H1 (cell line): ENCODE results near the gene LOXHD1. TPM values are rescaled to one million over a fixed set of nuclear protein-coding genes. Genes with fewer than 3 reads are reported as not detected.

Source experiments
- CTCF ChIA-PET: fragments of 300-600 bp; sonication (Branson Sonifier 250); formaldehyde crosslinking; loops from one replicate; lab custom pipeline; 2021; ENCODE audit not compliant: partially characterized antibody; lab: Charles Lee
- POLR2A ChIA-PET: fragments of 300-600 bp; sonication (Branson Sonifier 250); formaldehyde crosslinking; loops from one replicate; lab custom pipeline; 2021; ENCODE audit warnings: inconsistent platforms; ENCODE audit not compliant: partially characterized antibody; lab: Charles Lee
- DNase-seq, 2 experiments: peaks; one replicate each; pipeline versions ENCODE4 v3.0.0 to v3.0.0-alpha.2; 2010 to 2022; ENCODE audit warnings: low spot score in 2 of 2, low read depth in 1 of 2, mixed read lengths in 1 of 2
- FAIRE-seq: peaks from 2 replicates; lab custom pipeline; 2011; peaks lifted over from hg19 to GRCh38; lab: Jason Lieb, UNC
- H2AFZ ChIP-seq: 2 replicates; pipeline ENCODE4 v1.8.1; 2012; ENCODE audit warnings: low read length, inconsistent platforms
- H2AK5ac ChIP-seq: 2 replicates; pipeline ENCODE4 v1.6.1; 2013; ENCODE audit warnings: low read depth, low read length
- H2BK120ac ChIP-seq: replicated peaks from 2 replicates; pipeline ENCODE3; 2013; ENCODE audit warnings: low read depth, low read length, inconsistent platforms
- H2BK12ac ChIP-seq: 2 replicates; pipeline ENCODE4 v1.6.1; 2013; ENCODE audit warnings: low read depth, low read length
- H2BK15ac ChIP-seq: 2 replicates; pipeline ENCODE4 v1.6.1; 2013; ENCODE audit warnings: low read length
- H2BK20ac ChIP-seq: 2 replicates; pipeline ENCODE4 v1.6.1; 2013; ENCODE audit warnings: low read length
- H2BK5ac ChIP-seq: 2 replicates; pipeline ENCODE4 v1.6.1; 2013; ENCODE audit warnings: low read depth, low read length
- H3K14ac ChIP-seq: 2 replicates; pipeline ENCODE4 v1.6.1; 2013; ENCODE audit warnings: inconsistent platforms; ENCODE audit not compliant: insufficient read length
- H3K18ac ChIP-seq: 2 replicates; pipeline ENCODE4 v1.6.1; 2013; ENCODE audit warnings: low read length; ENCODE audit errors: extremely low read depth
- H3K23ac ChIP-seq: 2 replicates; pipeline ENCODE4 v1.6.1; 2013; ENCODE audit warnings: inconsistent platforms; ENCODE audit not compliant: insufficient read length
- H3K23me2 ChIP-seq: 2 replicates; pipeline ENCODE4 v1.6.1; 2013; ENCODE audit warnings: low read depth, low read length
- H3K27ac ChIP-seq: 2 replicates; pipeline ENCODE4 v1.6.1; 2011; ENCODE audit warnings: low read depth, low read length, inconsistent platforms
- H3K27me3 ChIP-seq, 4 experiments: replicated peaks in 1 of 4; 1 replicate in 1 of 4; 2 replicates in 3 of 4; pipeline versions ENCODE4 v1.6.1 to v1.8.1; 2011 to 2013; ENCODE audit warnings: low read length in 3 of 4, mild to moderate bottlenecking in 3 of 4, inconsistent platforms in 2 of 4, mixed read lengths in 2 of 4, moderate library complexity in 1 of 4; ENCODE audit not compliant: control insufficient read depth in 3 of 4, insufficient read depth in 3 of 4; ENCODE audit errors: extremely low read depth in 1 of 4
- H3K36me3 ChIP-seq, 4 experiments: 2 replicates each; pipeline versions ENCODE4 v1.6.1 to v1.8.1; 2011 to 2013; ENCODE audit warnings: mild to moderate bottlenecking in 4 of 4, low read length in 3 of 4, moderate library complexity in 2 of 4, control low read depth in 1 of 4, inconsistent platforms in 1 of 4; ENCODE audit not compliant: insufficient read depth in 4 of 4, control insufficient read depth in 2 of 4
- H3K4ac ChIP-seq: replicated peaks from 2 replicates; pipeline ENCODE3; 2013; ENCODE audit warnings: low read length, low read depth, mixed read lengths, inconsistent platforms; ENCODE audit not compliant: insufficient read length
- H3K4me1 ChIP-seq, 4 experiments: replicated peaks in 1 of 4; 1 replicate in 1 of 4; 2 replicates in 3 of 4; pipeline versions ENCODE4 v1.6.1 to v1.8.1; 2011 to 2013; ENCODE audit warnings: low read length in 3 of 4, inconsistent platforms in 2 of 4, mixed read lengths in 1 of 4; ENCODE audit not compliant: insufficient read depth in 4 of 4, control insufficient read depth in 3 of 4
- H3K4me2 ChIP-seq, 2 experiments: 2 replicates each; pipeline versions ENCODE4 v1.6.1 to v1.8.1; 2011 to 2013; ENCODE audit warnings: low read depth in 2 of 2, low read length in 2 of 2, control low read depth in 1 of 2, inconsistent platforms in 1 of 2, mild to moderate bottlenecking in 1 of 2; ENCODE audit not compliant: insufficient read depth in 1 of 2
- H3K4me3 ChIP-seq, 4 experiments: fragments of 200-600, 300-600 bp in 1 of 4; sonication (generic), shearing (Covaris generic), sonication (Bioruptor Twin) in 1 of 4; 2 replicates each; pipeline versions ENCODE4 v1.5.1 to v1.8.1; 2011 to 2016; ENCODE audit warnings: low read length in 4 of 4, low read depth in 3 of 4, control low read depth in 2 of 4, inconsistent platforms in 2 of 4, mild to moderate bottlenecking in 2 of 4, mixed read lengths in 1 of 4, moderate library complexity in 1 of 4; ENCODE audit not compliant: insufficient read depth in 2 of 4; ENCODE audit errors: extremely low read depth in 1 of 4
- H3K56ac ChIP-seq: replicated peaks from 2 replicates; pipeline ENCODE3; 2013; ENCODE audit warnings: low read depth, mild to moderate bottlenecking, mixed read lengths, low read length, inconsistent platforms; ENCODE audit not compliant: insufficient read length
- H3K79me1 ChIP-seq: 2 replicates; pipeline ENCODE4 v1.6.1; 2013; ENCODE audit warnings: low read depth, low read length, control low read depth
- H3K79me2 ChIP-seq, 2 experiments: 2 replicates each; pipeline versions ENCODE4 v1.6.1 to v1.8.1; 2012 to 2013; ENCODE audit warnings: low read length in 2 of 2, mild to moderate bottlenecking in 2 of 2, inconsistent platforms in 1 of 2; ENCODE audit not compliant: insufficient read depth in 2 of 2, control insufficient read depth in 1 of 2
- H3K9ac ChIP-seq, 4 experiments: replicated peaks in 1 of 4; 1 replicate in 1 of 4; 2 replicates in 3 of 4; pipeline versions ENCODE4 v1.6.1 to v1.8.1; 2011 to 2013; ENCODE audit warnings: low read depth in 3 of 4, low read length in 3 of 4, control low read depth in 2 of 4, mild to moderate bottlenecking in 2 of 4, moderate library complexity in 2 of 4, inconsistent platforms in 1 of 4; ENCODE audit errors: extremely low read depth in 1 of 4
- H3K9me3 ChIP-seq, 2 experiments: 2 replicates each; pipeline versions ENCODE4 v1.6.1 to v1.8.1; 2012 to 2013; ENCODE audit warnings: mild to moderate bottlenecking in 2 of 2, moderate library complexity in 2 of 2, control low read depth in 1 of 2, inconsistent platforms in 1 of 2, low read depth in 1 of 2, low read length in 1 of 2, mixed read lengths in 1 of 2; ENCODE audit not compliant: insufficient read depth in 2 of 2
- H4K20me1 ChIP-seq, 2 experiments: replicated peaks in 1 of 2; 2 replicates each; pipeline versions ENCODE3 to v1.8.1; 2011 to 2013; ENCODE audit warnings: inconsistent platforms in 2 of 2, low read length in 2 of 2, mild to moderate bottlenecking in 1 of 2; ENCODE audit not compliant: insufficient read depth in 2 of 2, control insufficient read depth in 1 of 2
- H4K5ac ChIP-seq: 2 replicates; pipeline ENCODE4 v1.6.1; 2013; ENCODE audit warnings: low read length, low read depth, mixed read lengths, inconsistent platforms; ENCODE audit not compliant: insufficient read length
- H4K8ac ChIP-seq: 2 replicates; pipeline ENCODE4 v1.8.0; 2013; ENCODE audit warnings: mild to moderate bottlenecking, moderate library complexity, low read length, inconsistent platforms; ENCODE audit not compliant: insufficient read depth; ENCODE audit errors: extremely low read depth
- H4K91ac ChIP-seq: replicated peaks from 2 replicates; pipeline ENCODE3; 2013; ENCODE audit warnings: low read length, mixed read lengths, inconsistent platforms; ENCODE audit not compliant: insufficient read length
- CHD1 ChIP-seq: IDR thresholded peaks from 2 replicates; pipeline ENCODE4 v1.6.1; 2012; ENCODE audit warnings: low read depth, low read length, improper control_type of control experiment
- EGR1 ChIP-seq: IDR thresholded peaks from 2 replicates; pipeline ENCODE4 v1.6.1; 2011; ENCODE audit warnings: low read depth, low read length, borderline replicate concordance
- KDM4A ChIP-seq: IDR thresholded peaks from one replicate; pipeline ENCODE4 v1.7.1; 2012; ENCODE audit warnings: low read depth, mild to moderate bottlenecking, moderate library complexity, low read length, inconsistent platforms; ENCODE audit not compliant: severe bottlenecking
- MAFK ChIP-seq: IDR thresholded peaks from 2 replicates; pipeline ENCODE4 v1.6.1; 2012; ENCODE audit warnings: low read depth, mild to moderate bottlenecking, improper control_type of control experiment, low read length
- SP2 ChIP-seq: IDR thresholded peaks from 2 replicates; pipeline ENCODE4 v1.6.1; 2012; ENCODE audit warnings: mild to moderate bottlenecking, low read length, inconsistent platforms
- TAF1 ChIP-seq: IDR thresholded peaks from 2 replicates; pipeline ENCODE4 v1.6.1; 2011; ENCODE audit warnings: mild to moderate bottlenecking, low read depth, low read length
- TEAD4 ChIP-seq: IDR thresholded peaks from 2 replicates; pipeline ENCODE4 v1.6.1; 2012; ENCODE audit warnings: low read depth, low read length, inconsistent platforms, mixed read lengths
- WGBS, 2 experiments: shearing (Covaris generic) in 1 of 2; methylation state at CpG; one replicate each; pipeline versions ENCODE4 v1.1.6 to v1.1.7; 2013 to 2015; ENCODE audit warnings: low lambda C conversion rate in 2 of 2, mixed read lengths in 2 of 2, inconsistent platforms in 1 of 2, low coverage in 1 of 2, missing lambda C conversion rate in 1 of 2; ENCODE audit not compliant: insufficient replicate concordance in 2 of 2, insufficient coverage in 1 of 2, insufficient read length in 1 of 2; ENCODE audit errors: extremely low coverage in 1 of 2, missing lambda C conversion rate in 1 of 2; 5-methylcytosine and 5-hydroxymethylcytosine counted together
- polyA plus RNA-seq, 7 experiments: library from polyadenylated mRNA; depleted of rRNA in 3 of 7; stranded (reverse) in 5 of 7; unstranded in 2 of 7; fragments of >200 nt in 5 of 7; fragments of 200-250 nt in 2 of 7; gene quantifications; 1 replicate in 5 of 7; 2 replicates in 1 of 7; 4 replicates in 1 of 7; pipeline versions ENCODE4 v1.2.1 to v1.2.3, GENCODE V29; 2011 to 2013; ENCODE audit warnings: missing spikeins in 2 of 7, mixed read lengths in 2 of 7
- total RNA-seq: library from RNA; stranded (reverse); fragmentation: NEBNext Ultra II Directional; extraction: Animal tissue kit (Norgen Biotek cat#: 25700); gene quantifications from 2 replicates; pipeline ENCODE4 v1.2.1, GENCODE V29; 2021
- TF ChIP-seq, protein P1 (sequence below), 3 experiments: IDR thresholded peaks; 1 replicate in 2 of 3; 2 replicates in 1 of 3; pipeline versions ENCODE4 v1.5.1 to v1.6.1; 2011; ENCODE audit warnings: low read length in 3 of 3, mild to moderate bottlenecking in 3 of 3, inconsistent platforms in 2 of 3, low read depth in 1 of 3, moderate library complexity in 1 of 3; ENCODE audit not compliant: insufficient read depth in 1 of 3; ENCODE audit errors: control extremely low read depth in 1 of 3
- TF ChIP-seq, protein P2 (sequence below): IDR thresholded peaks from 2 replicates; pipeline ENCODE4 v1.6.1; 2012; ENCODE audit warnings: inconsistent platforms

Gene LOXHD1
- total and polyA plus RNA-seq, 2 of the 8 experiments (the other 6 are each of a cell fraction or from before 2014, with no cell fraction given): 0.02 TPM; not detected in 1

DNA sequence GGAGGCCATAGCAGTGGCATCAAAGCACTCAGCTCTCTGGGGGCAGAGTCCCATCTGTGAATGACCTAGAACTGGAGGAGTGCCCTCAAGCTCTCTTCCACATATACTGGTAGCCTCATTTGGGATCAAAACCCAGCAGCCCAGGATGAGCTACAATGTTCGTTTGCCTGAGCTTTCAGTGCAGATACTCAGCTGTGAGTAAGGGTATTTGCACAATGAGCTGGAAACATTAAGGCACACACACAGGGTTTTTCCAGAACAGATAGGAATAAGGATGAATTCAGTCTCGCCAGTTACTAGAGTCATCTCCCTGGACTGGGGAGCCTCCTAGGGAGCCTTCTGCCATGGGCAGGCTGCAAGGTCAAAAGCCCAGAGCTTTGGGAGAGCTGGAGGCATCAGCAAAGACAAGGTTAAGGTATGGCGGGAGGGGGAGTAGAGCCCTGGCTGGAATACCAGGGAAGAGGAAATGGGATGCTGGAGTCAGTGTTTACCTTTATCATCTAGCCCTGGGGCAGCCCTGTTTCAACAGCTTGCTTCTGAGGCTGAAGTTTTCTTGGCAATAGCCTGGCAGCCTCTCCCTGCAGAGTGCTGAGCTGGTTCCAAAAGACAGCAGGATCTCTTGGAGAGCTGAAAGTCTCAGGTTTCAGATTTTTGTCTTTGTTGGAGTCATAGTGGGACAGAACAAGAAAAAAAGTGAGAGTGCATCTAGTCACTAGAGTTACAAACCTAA lies 187.7 kb downstream of the LOXHD1 start:
- Histone ChIP-seq H3K4me3 (no peak overlapping the region), H2BK15ac (peak overlapping the region; percentile 89; the same call in 1 of the 2 replicates), H3K23ac (no peak overlapping the region), H2AFZ (no peak overlapping the region), H3K23me2 (peaks cover 8% of the 10 kb centered on the region; the same call in 1 of the 2 replicates), H3K56ac (no peak overlapping the region), H3K79me1 (no peaks in the 10 kb centered on the region), H3K27ac (no peak overlapping the region), H2BK12ac (no peak overlapping the region), H2BK5ac (no peak overlapping the region), H3K14ac (no peak overlapping the region), H2BK120ac (no peak overlapping the region), H3K9me3 (no peaks in the 10 kb centered on the region), H2AK5ac (no peak overlapping the region), H4K91ac (no peak overlapping the region), H3K9ac (no peak overlapping the region), H3K27me3 (peaks cover 0 to 1% (median 0%) of the 10 kb centered on the region in 4 experiments; a peak in 1 of 7 replicates), H3K4me2 (no peak overlapping the region), H4K5ac (no peak overlapping the region), H2BK20ac (no peak overlapping the region), H4K8ac (no peak overlapping the region), H3K18ac (no peak overlapping the region; the same call in 1 of the 2 replicates), H3K4ac (no peak overlapping the region), H4K20me1 (no peaks in the 10 kb centered on the region), H3K79me2 (no peaks in the 10 kb centered on the region), H3K36me3 (no peaks in the 10 kb centered on the region), H3K4me1 (peaks cover 5 to 11% (median 6%) of the 10 kb centered on the region in 4 experiments; a peak in 4 of 7 replicates)
- ChIA-PET CTCF (interaction anchor here (0.6 to 11.8 kb wide), 16 partner anchors 11 to 296 kb away, joined by 3 to 136 read pairs (median 4); a partner anchor contains a TSS), POLR2A (interaction anchor here (2.2 kb wide), 1 partner anchor 21 kb away, joined by 5 read pairs; no protein-coding TSS in a partner anchor)
- FAIRE-seq (no peak), DNase-seq (no peak)
- whole genome bisulfite sequencing, 2 experiments: 86% methylated on average over 3 of the region's 3 CpGs; no CpG with 5 or more reads in 1 of the 2 experiments
- TF ChIP-seq, protein P1, sequence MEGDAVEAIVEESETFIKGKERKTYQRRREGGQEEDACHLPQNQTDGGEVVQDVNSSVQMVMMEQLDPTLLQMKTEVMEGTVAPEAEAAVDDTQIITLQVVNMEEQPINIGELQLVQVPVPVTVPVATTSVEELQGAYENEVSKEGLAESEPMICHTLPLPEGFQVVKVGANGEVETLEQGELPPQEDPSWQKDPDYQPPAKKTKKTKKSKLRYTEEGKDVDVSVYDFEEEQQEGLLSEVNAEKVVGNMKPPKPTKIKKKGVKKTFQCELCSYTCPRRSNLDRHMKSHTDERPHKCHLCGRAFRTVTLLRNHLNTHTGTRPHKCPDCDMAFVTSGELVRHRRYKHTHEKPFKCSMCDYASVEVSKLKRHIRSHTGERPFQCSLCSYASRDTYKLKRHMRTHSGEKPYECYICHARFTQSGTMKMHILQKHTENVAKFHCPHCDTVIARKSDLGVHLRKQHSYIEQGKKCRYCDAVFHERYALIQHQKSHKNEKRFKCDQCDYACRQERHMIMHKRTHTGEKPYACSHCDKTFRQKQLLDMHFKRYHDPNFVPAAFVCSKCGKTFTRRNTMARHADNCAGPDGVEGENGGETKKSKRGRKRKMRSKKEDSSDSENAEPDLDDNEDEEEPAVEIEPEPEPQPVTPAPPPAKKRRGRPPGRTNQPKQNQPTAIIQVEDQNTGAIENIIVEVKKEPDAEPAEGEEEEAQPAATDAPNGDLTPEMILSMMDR (IDR thresholded peaks at IDR 0.05; ENCODE audit: control extremely low read depth in 1 of 3, insufficient read depth in 1 of 3, low read depth in 1 of 3, low read length in 3 of 3): no peak
- TF ChIP-seq, protein P2, sequence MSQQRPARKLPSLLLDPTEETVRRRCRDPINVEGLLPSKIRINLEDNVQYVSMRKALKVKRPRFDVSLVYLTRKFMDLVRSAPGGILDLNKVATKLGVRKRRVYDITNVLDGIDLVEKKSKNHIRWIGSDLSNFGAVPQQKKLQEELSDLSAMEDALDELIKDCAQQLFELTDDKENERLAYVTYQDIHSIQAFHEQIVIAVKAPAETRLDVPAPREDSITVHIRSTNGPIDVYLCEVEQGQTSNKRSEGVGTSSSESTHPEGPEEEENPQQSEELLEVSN: no peak
- TF ChIP-seq TAF1 (no peak), KDM4A (no peak), EGR1 (no peak), CHD1 (no peak), SP2 (no peak), MAFK (no peak), TEAD4 (no peak)
